Spleen (tissue), 11 donors: ENCODE measurements around the gene EML6. TPM values are rescaled to one million over a fixed set of nuclear protein-coding genes. Genes with fewer than 3 reads are reported as not detected.

Experiments used
- DNase-seq: peaks from one replicate; pipeline ENCODE4 v3.0.0-alpha.2; 2020
- H3K27ac ChIP-seq, 8 donors: fragments of 200-600 bp; sonication (generic) in 7 of 8; 1 replicate in 4 of 8; 2 replicates in 4 of 8; pipeline versions ENCODE4 v1.5.0 to v1.8.0; 2016 to 2021; ENCODE audit warnings: inconsistent platforms in 4 of 8, mild to moderate bottlenecking in 4 of 8, moderate library complexity in 1 of 8
- H3K27me3 ChIP-seq, 7 donors: fragments of 200-600 bp; sonication (generic) in 6 of 7; replicated peaks in 1 of 7; 1 replicate in 4 of 7; 2 replicates in 3 of 7; pipeline versions ENCODE4 v1.5.0 to v1.8.0; 2016 to 2021; ENCODE audit warnings: inconsistent platforms in 3 of 7, mild to moderate bottlenecking in 1 of 7
- H3K36me3 ChIP-seq, 6 donors: fragments of 200-600 bp; sonication (generic) in 5 of 6; 1 replicate in 4 of 6; 2 replicates in 2 of 6; pipeline versions ENCODE4 v1.5.0 to v1.8.0; 2016 to 2021; ENCODE audit warnings: inconsistent platforms in 2 of 6
- H3K4me1 ChIP-seq, 6 donors: fragments of 200-600 bp; sonication (generic) in 5 of 6; 1 replicate in 3 of 6; 2 replicates in 3 of 6; pipeline versions ENCODE4 v1.5.0 to v1.8.0; 2016 to 2021; ENCODE audit warnings: inconsistent platforms in 3 of 6
- H3K4me3 ChIP-seq, 8 donors: fragments of 200-600 bp; sonication (generic) in 7 of 8; 1 replicate in 4 of 8; 2 replicates in 4 of 8; pipeline versions ENCODE4 v1.5.0 to v1.8.0; 2016 to 2021; ENCODE audit warnings: inconsistent platforms in 4 of 8, mild to moderate bottlenecking in 4 of 8, moderate library complexity in 2 of 8
- H3K9me3 ChIP-seq, 8 donors: fragments of 200-600 bp; sonication (generic) in 7 of 8; 1 replicate in 4 of 8; 2 replicates in 4 of 8; pipeline versions ENCODE4 v1.5.0 to v1.8.0; 2016 to 2021; ENCODE audit warnings: inconsistent platforms in 4 of 8
- CTCF ChIP-seq, 11 experiments: fragments of 200-600 bp in 7 of 11; fragments of 450-650 bp in 4 of 11; sonication (generic) in 4 of 11; IDR thresholded peaks in 8 of 11; conservative IDR thresholded peaks in 3 of 11; 1 replicate in 7 of 11; 2 replicates in 4 of 11; pipeline versions ENCODE4 v1.4.0 to v1.8.0; 2016 to 2021; ENCODE audit warnings: antibody characterized with exemption in 11 of 11, inconsistent platforms in 4 of 11, mild to moderate bottlenecking in 1 of 11
- POLR2A ChIP-seq, 3 donors: fragments of 450-650 bp; IDR thresholded peaks; one replicate each; pipeline ENCODE4 v1.5.1; 2017; ENCODE audit warnings: antibody characterized with exemption in 3 of 3, mild to moderate bottlenecking in 1 of 3
- POLR2AphosphoS5 ChIP-seq, 3 donors: sonication (generic); formaldehyde crosslinking; IDR thresholded peaks; one replicate each; pipeline ENCODE4 v1.5.1; 2017; ENCODE audit warnings: antibody characterized with exemption in 3 of 3
- WGBS, 5 donors: extraction: QIAGEN DNeasy Blood & Tissue Kit in 3 of 5; methylation state at CpG; one replicate each; pipeline versions ENCODE4 v1.1.5 to v1.1.7; 2013 to 2018; 5-methylcytosine and 5-hydroxymethylcytosine counted together
- intact Hi-C: fragments of 100-400 bp; cut with DNase I; formaldehyde crosslinking; loops from one replicate; pipeline ENCODE4 v1.15.0; 2023; ENCODE audit warnings: low total_unique reads
- polyA plus RNA-seq, 3 donors: library from polyadenylated mRNA; stranded (reverse); fragments of 200-250 nt; gene quantifications; one replicate each; pipeline ENCODE4 v1.2.1, GENCODE V29; 2013
- small RNA-seq, 4 donors: library from RNA; depleted of rRNA; stranded (forward); fragments of <200 nt; gene quantifications; one replicate each; pipeline ENCODE3, GENCODE V24; 2016
- total RNA-seq, 7 donors: library from RNA; depleted of rRNA in 3 of 7; stranded (reverse); fragments of >200 nt in 3 of 7; fragmentation: NEBNext Ultra II Directional in 4 of 7; extraction: Animal tissue kit (Norgen Biotek cat#: 25700) in 4 of 7; gene quantifications; one replicate each; pipeline versions ENCODE4 v1.1.0 to v1.2.1, GENCODE V29; 2016 to 2021
- donor health status: healthy with polysubstance abuse.
- donor health status: DM: no; HTN: no; CAD: no; lungs with moderate emphysema.
- donor health status: DM: no; HTN: no; CAD: no.
- donor health status: Bipolar disorder and iron deficiency.
- donor health status: healthy.
- donor health status: DM: no; HTN: no; CAD: no.
- donor health status: DM: yes; HTN: yes; CAD: no.

EML6 gene
- total and polyA plus RNA-seq, 10 donors = 4.7 to 18.2 (median 7.6) TPM

- no peaks in the 10 kb centered on the region for H3K27me3 ChIP-seq
- peaks cover 8 to 100% (median 77%) of the 10 kb centered on the region in 6 donors for H3K4me1 ChIP-seq
- no peak for TF ChIP-seq POLR2A (IDR thresholded peaks at IDR 0.05)
- TF ChIP-seq POLR2AphosphoS5 (IDR thresholded peaks at IDR 0.05) = no peak
- TF ChIP-seq CTCF (IDR thresholded peaks at IDR 0.05 in 8 of 11, conservative IDR thresholded peaks at IDR 0.05 in 3 of 11) = no peak
- whole genome bisulfite sequencing, 5 donors = 97 to 99% (median 97%) methylated on average over 3 of the region's 3 CpGs
- intact Hi-C loops = loop anchor here (5.0 kb wide), 1 partner anchor 150 kb away; no protein-coding TSS in a partner anchor
- peaks cover 0 to 5% (median 0%) of the 10 kb centered on the region in 8 donors for H3K9me3 ChIP-seq
- DNase-seq = no peak
- H3K27ac ChIP-seq = peak overlapping the region in 5 of 8 donors; percentile 33 to 84 (median 75)
- H3K36me3 ChIP-seq = peaks cover 0 to 7% (median 0%) of the 10 kb centered on the region in 6 donors
- no peak overlapping the region for H3K4me3 ChIP-seq
Measured at GRCh38 chr2:55017428-55017827, 294.0 kb downstream of the EML6 start.

- Histone ChIP-seq H3K36me3 (peaks cover 0 to 7% (median 0%) of the 10 kb centered on the region in 6 donors), H3K27ac (peak overlapping the region in 5 of 8 donors; percentile 33 to 84 (median 75)), H3K4me3 (no peak overlapping the region), H3K9me3 (peaks cover 0 to 5% (median 0%) of the 10 kb centered on the region in 8 donors), H3K27me3 (no peaks in the 10 kb centered on the region), H3K4me1 (peaks cover 7 to 98% (median 73%) of the 10 kb centered on the region in 6 donors)
- TF ChIP-seq POLR2A (IDR thresholded peaks at IDR 0.05) (no peak), CTCF (IDR thresholded peaks at IDR 0.05 in 8 of 11, conservative IDR thresholded peaks at IDR 0.05 in 3 of 11) (no peak), POLR2AphosphoS5 (IDR thresholded peaks at IDR 0.05) (no peak)
- intact Hi-C loops = loop anchor here (5.0 kb wide), 1 partner anchor 149 kb away; no protein-coding TSS in a partner anchor
- DNase-seq = no peak
- 43 to 86% (median 66%) methylated on average over 3 of the region's 3 CpGs for WGBS, 5 donors
Measured at GRCh38 chr2:55017880-55018279, 294.4 kb downstream of the EML6 start.

- H3K4me3 ChIP-seq = no peak overlapping the region
- peaks cover 4 to 98% (median 70%) of the 10 kb centered on the region in 6 donors for H3K4me1 ChIP-seq
- H3K36me3 ChIP-seq = peaks cover 0 to 7% (median 0%) of the 10 kb centered on the region in 6 donors
- peaks cover 0 to 5% (median 0%) of the 10 kb centered on the region in 8 donors for H3K9me3 ChIP-seq
- no peaks in the 10 kb centered on the region for H3K27me3 ChIP-seq
- intact Hi-C loops = loop anchor here (5.0 kb wide), 1 partner anchor 149 kb away; no protein-coding TSS in a partner anchor
- no peak for DNase-seq
- peak overlapping the region in 7 of 8 donors; percentile 35 to 84 (median 74) for H3K27ac ChIP-seq
- 93 to 96% (median 96%) methylated on average over 1 of the region's 1 CpG for WGBS, 5 donors
- TF ChIP-seq POLR2AphosphoS5 (IDR thresholded peaks at IDR 0.05) = no peak
- TF ChIP-seq POLR2A (IDR thresholded peaks at IDR 0.05) = no peak
Measured at GRCh38 chr2:55018619-55019018, 295.2 kb downstream of the EML6 start.

DNA sequence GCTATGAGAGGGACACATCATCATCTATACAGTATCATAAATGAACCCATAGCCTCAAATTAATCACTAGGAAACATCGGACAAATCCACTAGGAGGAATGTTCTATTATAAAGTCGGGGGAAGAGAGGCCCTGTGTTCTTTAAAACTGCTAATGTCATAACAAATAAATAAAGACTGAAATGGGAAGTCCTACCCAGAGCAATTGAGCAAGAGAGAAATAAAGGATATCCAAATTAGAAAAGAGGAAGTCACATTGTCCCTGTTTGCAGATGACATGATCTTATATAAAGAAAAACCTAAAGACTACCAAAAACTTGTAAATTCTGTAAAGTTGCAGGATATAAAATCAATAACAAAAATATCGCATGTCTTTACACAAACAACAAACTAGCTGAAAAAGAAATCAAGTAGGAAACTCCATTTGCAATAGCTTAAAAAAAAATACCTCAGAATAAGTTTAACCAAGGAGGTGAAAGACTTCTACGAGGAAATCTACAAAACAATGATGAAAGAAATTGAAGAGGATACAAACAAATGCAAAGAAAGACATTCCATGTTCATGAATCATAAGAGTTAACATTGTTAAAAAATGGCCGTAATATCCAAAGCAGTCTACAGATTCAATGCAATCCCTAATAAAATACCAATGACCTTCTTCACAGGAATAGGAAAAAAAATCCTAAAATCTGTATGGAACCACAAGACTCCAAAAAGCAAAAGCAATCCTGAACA is 296.2 kb downstream of the EML6 start:
- DNase-seq = no peak
- 38 to 70% (median 55%) methylated on average over 5 of the region's 5 CpGs for WGBS, 5 donors
- Histone ChIP-seq H3K27me3 (no peaks in the 10 kb centered on the region), H3K4me1 (peaks cover 4 to 98% (median 68%) of the 10 kb centered on the region in 6 donors), H3K9me3 (peaks cover 0 to 5% (median 0%) of the 10 kb centered on the region in 8 donors), H3K4me3 (no peak overlapping the region), H3K27ac (peak overlapping the region in 7 of 8 donors; percentile 35 to 84 (median 74)), H3K36me3 (peaks cover 0 to 7% (median 0%) of the 10 kb centered on the region in 6 donors)
- intact Hi-C loops = loop anchor here (5.0 kb wide), 1 partner anchor 148 kb away; no protein-coding TSS in a partner anchor
- no peak for TF ChIP-seq CTCF (IDR thresholded peaks at IDR 0.05 in 8 of 11, conservative IDR thresholded peaks at IDR 0.05 in 3 of 11)
- no peak for TF ChIP-seq POLR2A (IDR thresholded peaks at IDR 0.05)
- TF ChIP-seq POLR2AphosphoS5 (IDR thresholded peaks at IDR 0.05) = no peak

Small RNAs within 50 kb of the gene (small RNA-seq; reads per million reads assigned to genes)
- gene RNU6-433P (0 to 0.06 (median 0) reads per million in 4 donors), gene RNU7-81P (0 reads per million in 4 donors)
